Bone marrow (tissue), 2 donors: ENCODE data around the gene SMARCD2.
"Not testable (repeated sequence)": the region's sequence is repeated elsewhere in the genome, so short reads cannot be mapped to it uniquely, and the experiment has no call there.

Experiments used
- DNase-seq, 2 donors: peaks; one replicate each; lab custom pipeline; 2025; lab: John Stamatoyannopoulos, UW

Gene SMARCD2

DNA sequence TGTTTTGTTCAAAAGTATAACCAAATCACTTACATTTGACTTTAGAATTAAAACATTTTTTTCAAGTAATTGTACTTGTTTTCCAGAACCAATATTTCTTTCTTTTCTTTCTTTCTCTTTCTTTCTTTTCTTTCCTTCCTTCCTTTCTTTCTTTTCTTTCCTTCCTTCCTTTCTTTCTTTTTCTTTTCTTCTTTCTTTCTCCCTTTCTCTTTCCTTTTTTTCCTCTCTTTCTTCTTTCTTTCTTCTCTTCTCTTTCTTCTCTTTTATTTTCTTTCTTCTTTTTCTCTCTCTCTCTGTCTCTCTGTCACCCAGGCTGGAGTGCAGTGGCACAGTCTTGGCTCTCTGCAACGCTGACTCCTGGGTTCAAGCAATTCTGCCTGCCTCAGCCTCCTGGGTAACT, 41.7 kb downstream of the SMARCD2 start:
- no peak for DNase-seq

- no peak for DNase-seq
Measured at GRCh38 chr17:63798572-63799106, 43.8 kb downstream of the SMARCD2 start.

- not testable (repeated sequence) for DNase-seq
Measured at GRCh38 chr17:63796375-63796774, 46.1 kb downstream of the SMARCD2 start.

- no peak for DNase-seq
Measured at GRCh38 chr17:63792055-63792729, 50.3 kb downstream of the SMARCD2 start.

DNA sequence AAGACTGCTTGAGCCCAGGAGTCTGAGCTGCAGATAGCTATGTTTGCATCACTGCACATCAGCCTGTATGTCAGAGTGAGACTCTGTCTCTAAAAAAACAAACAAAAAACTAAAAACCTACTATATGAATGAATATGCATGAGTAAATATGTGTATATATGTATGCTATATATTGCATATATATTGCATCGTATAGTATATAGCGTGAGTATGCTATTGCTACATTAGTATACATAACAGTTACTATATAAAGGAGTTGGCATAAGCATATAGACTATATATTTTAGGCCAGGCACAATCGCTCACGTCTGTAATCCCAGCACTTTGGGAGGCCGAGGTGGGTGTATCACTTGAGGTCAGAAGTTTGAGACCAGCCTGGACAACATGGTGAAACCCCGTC, 52.4 kb downstream of the SMARCD2 start:
- no peak for DNase-seq

- DNase-seq: no peak
Measured at GRCh38 chr17:63786971-63787711, 55.3 kb downstream of the SMARCD2 start.

- no peak for DNase-seq
Measured at GRCh38 chr17:63786117-63786516, 56.4 kb downstream of the SMARCD2 start.

GRCh38 chr17:63785556-63785955, 56.9 kb downstream of the SMARCD2 start:
- DNase-seq: no peak

- DNase-seq: no peak
Measured at GRCh38 chr17:63783522-63783921, 59.0 kb downstream of the SMARCD2 start.
